Brain microvascular endothelial cell (primary cell): ENCODE measurements around the gene FMO4.
A peak's percentile ranks its signal among the peaks of the same experiment; 100 is the strongest.

ENCODE experiments used
- DNase-seq: peaks from one replicate; pipeline ENCODE4 v3.0.0-alpha.2; 2020
- H3K27ac ChIP-seq: fragments of 250-450 bp; sonication (Bioruptor Pico); 2 replicates; pipeline ENCODE4 v1.5.1; 2020; ENCODE audit warnings: mild to moderate bottlenecking, moderate library complexity
- H3K27me3 ChIP-seq: fragments of 250-450 bp; sonication (Bioruptor Pico); replicated peaks from 2 replicates; pipeline ENCODE4 v1.5.1; 2020; ENCODE audit warnings: mild to moderate bottlenecking
- H3K36me3 ChIP-seq: fragments of 250-450 bp; sonication (Bioruptor Pico); replicated peaks from 2 replicates; pipeline ENCODE4 v1.5.1; 2020; ENCODE audit warnings: mild to moderate bottlenecking
- H3K4me3 ChIP-seq: 2 replicates; pipeline ENCODE4 v1.5.1; 2011; ENCODE audit warnings: low read depth, mild to moderate bottlenecking, control low read depth, low read length, moderate library complexity
- CTCF ChIP-seq: IDR thresholded peaks from 2 replicates; pipeline ENCODE4 v1.5.1; 2011; ENCODE audit warnings: low read depth, mild to moderate bottlenecking, moderate library complexity, low read length, control low read depth, inconsistent platforms; ENCODE audit errors: missing control alignments
- in situ Hi-C: cut with HindIII; loops from 2 replicates; pipeline ENCODE4 v1.10.0; 2017; ENCODE audit warnings: low sequenced_read_pairs, low pct_ligation_motif_present

Gene FMO4

GRCh38 chr1:171313835-171314320 lies at the start of gene FMO4:
FMO4 (plus strand) TSS chr1:171314183; CDS start chr1:171319826, 5,643 bp downstream.
- peak within 1 kb of the TSS; percentile 35 for H3K4me3 ChIP-seq
- H3K27me3 ChIP-seq = no peaks in the 10 kb centered on the region
- H3K27ac ChIP-seq = no peak within 1 kb of the TSS
- TF ChIP-seq CTCF = peak; percentile 86
- DNase-seq = peak; percentile 98
- no peaks in the 10 kb centered on the region for H3K36me3 ChIP-seq
- in situ Hi-C loops = no loop called here

GRCh38 chr1:171265686-171266085 lies 48.3 kb upstream of the FMO4 start:
- no peak overlapping the region for H3K4me3 ChIP-seq
- DNase-seq = no peak
- in situ Hi-C loops = no loop called here
- TF ChIP-seq CTCF = no peak
- no peaks in the 10 kb centered on the region for H3K36me3 ChIP-seq
- no peak overlapping the region for H3K27ac ChIP-seq
- no peaks in the 10 kb centered on the region for H3K27me3 ChIP-seq

GRCh38 chr1:171266930-171267329 lies 47.1 kb upstream of the FMO4 start:
- no peak overlapping the region for H3K27ac ChIP-seq
- no peak for TF ChIP-seq CTCF
- H3K36me3 ChIP-seq = no peaks in the 10 kb centered on the region
- H3K4me3 ChIP-seq = no peak overlapping the region
- in situ Hi-C loops = no loop called here
- no peaks in the 10 kb centered on the region for H3K27me3 ChIP-seq
- DNase-seq = no peak

GRCh38 chr1:171267391-171267790 lies 46.6 kb upstream of the FMO4 start:
- DNase-seq = no peak
- Histone ChIP-seq H3K4me3 (no peak overlapping the region), H3K36me3 (no peaks in the 10 kb centered on the region), H3K27ac (no peak overlapping the region), H3K27me3 (no peaks in the 10 kb centered on the region)
- in situ Hi-C loops = no loop called here
- no peak for TF ChIP-seq CTCF

- no peak for DNase-seq
- no peak for TF ChIP-seq CTCF
- no peaks in the 10 kb centered on the region for H3K27me3 ChIP-seq
- no peak overlapping the region for H3K4me3 ChIP-seq
- in situ Hi-C loops = no loop called here
- no peak overlapping the region for H3K27ac ChIP-seq
- H3K36me3 ChIP-seq = no peaks in the 10 kb centered on the region
Observed at GRCh38 chr1:171270806-171271205, 43.2 kb upstream of the FMO4 start.

GRCh38 chr1:171277534-171277933 lies 36.4 kb upstream of the FMO4 start:
- H3K27ac ChIP-seq = no peak overlapping the region
- H3K36me3 ChIP-seq = no peaks in the 10 kb centered on the region
- TF ChIP-seq CTCF = no peak
- no peak for DNase-seq
- H3K27me3 ChIP-seq = no peaks in the 10 kb centered on the region
- no peak overlapping the region for H3K4me3 ChIP-seq
- in situ Hi-C loops = no loop called here
